ENCODE results near the gene SPPL2B.

Gene SPPL2B

GRCh38 chr19:2356036-2356646 is 27.7 kb downstream of the SPPL2B start:
- no peak for DNase-seq

DNA sequence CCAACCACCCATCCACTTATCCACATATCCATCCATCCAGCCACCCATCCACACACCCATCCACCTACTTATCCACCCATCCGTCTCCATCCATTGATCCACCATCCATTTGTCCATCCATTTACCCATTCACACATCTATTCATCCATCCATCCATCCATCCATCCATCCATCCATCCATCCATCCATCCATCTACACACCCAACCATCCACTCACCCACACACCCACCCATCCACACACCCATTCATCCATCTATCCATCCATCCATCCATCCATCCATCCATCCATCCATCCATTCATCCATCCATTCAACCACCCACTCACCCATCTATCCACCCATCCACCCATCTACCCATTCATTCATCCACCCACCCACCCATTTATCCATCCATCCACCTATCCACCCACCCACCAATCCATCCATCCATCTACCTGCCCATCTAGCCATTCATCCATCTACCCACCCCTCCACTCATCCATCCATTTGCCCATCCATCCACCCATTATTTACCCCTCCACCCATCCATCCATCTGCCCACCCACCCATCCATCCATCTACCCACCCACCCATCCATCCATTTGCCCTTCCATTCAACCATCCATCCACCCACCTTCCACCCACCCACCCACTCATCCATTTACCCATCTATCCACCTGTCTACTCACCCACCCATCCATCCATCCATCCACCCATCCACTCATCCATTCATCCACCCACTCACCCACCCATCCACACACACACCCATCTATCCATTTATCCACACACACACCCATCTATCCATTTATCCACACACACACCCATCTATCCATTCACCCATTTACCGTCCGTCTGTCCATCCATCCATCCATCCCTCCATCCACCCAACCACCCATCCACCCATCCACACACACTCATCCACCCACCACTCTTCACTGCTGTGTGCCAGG is 29.1 kb downstream of the SPPL2B start:
- no peak for DNase-seq

GRCh38 chr19:2358548-2359173 is 30.2 kb downstream of the SPPL2B start:
- no peak for DNase-seq

GRCh38 chr19:2359992-2360685 is 31.7 kb downstream of the SPPL2B start, which contains the start of gene TMPRSS9:
TMPRSS9 (plus strand) TSS chr19:2360265; CDS start chr19:2389786, 29,521 bp downstream.
- no peak for DNase-seq

GRCh38 chr19:2360833-2361232 is 32.3 kb downstream of the SPPL2B start:
- no peak for DNase-seq

DNA sequence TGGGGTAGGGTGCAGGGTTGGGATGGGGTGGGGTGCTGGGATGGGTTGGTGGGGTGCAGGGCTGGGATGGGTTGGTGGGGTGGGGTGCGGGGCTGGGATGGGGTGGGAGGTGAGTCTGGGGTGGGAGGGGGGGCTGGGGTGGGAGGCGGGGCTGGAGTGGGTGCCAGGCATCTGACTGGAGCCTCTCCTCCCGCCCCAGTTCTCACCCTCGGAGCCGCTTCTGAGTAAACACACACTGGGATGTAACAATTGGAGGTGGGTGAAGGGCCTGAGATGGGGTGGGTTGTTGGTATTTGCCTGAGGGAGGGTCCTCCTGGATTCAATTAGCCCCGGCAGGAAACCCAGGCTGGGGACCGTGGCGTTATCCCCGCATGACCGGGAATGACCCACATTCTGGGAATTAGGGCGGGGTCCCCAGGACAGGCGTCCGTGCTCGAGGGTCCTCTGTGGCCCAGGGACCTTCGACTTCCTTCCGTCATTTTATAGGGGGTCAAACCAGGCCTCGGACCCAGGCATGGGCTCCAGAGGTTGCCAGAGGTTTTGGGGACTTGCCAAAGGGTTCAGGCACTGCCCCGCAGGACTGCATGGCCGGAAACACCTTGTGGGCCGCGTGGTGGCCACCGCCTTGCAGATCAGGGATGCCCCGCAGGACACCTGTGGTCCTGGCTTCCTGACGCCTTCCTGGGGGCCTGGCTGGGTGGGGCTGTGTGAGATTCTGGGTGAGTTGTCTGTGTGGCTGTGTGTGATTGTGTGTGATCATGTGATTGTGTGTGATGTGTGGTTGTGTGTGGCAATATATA is 33.0 kb downstream of the SPPL2B start:
- DNase-seq = no peak

DNA sequence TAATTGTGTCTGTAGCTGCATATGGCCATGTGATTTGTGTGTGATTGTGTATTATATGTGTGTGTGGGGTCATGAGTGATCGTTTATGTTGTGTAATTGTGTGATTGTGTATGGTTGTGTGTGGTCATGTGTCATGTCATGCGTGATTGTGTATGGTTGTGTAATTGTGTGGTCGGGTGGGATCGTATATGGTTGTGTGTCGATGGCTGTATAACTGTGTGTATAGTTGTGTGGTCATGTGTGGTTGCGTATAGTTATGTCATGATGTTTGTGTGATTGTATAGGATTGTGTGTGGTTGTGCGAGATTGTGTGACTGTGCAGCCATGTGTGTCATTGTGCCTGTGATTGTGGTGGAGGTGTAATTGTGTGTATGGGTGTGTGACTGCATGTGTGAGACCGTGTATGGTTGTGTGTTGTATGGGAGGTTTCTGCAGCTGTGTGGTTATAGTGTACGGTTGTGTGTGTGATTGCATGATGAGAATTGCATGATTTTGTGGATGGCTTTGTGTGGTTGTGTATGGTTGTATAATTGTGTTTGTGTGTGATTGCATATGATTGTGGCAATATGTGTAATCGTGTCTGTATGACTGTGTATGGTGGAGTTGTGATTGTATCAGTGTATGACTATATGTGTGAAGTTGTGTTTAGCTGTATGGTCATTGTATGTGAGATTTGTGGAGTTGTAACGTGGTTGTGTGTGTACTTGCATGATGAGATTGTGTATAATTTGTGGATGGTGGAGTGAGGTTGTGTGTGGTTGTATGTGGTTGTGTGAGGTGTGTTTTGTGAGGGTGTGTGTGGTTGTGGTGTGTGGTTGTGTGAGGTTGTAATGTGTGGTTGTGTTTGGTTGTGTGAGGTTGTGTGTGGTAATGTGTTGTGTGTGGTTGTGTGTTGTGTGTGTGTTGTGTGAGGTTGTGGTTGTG is 33.8 kb downstream of the SPPL2B start:
- DNase-seq = no peak

DNA sequence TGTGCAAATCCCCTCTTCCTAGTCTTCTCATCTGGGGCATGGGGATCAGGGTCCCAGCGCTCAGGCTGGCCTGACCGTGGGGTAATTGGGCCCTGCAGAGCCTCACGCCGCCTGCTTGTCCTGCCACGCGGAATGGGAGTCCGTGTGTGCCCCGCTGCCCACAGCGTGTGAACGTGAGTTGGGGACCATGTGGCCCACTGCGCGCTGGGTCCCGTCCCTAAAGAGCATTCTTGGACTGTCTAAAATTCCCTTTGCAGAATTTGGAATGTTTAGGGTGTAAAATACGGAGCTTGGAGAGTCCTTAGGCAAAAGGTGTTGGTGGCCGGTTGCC is 34.5 kb downstream of the SPPL2B start:
- no peak for DNase-seq

- no peak for DNase-seq
Observed at GRCh38 chr19:2363419-2363818, 34.9 kb downstream of the SPPL2B start.

DNA sequence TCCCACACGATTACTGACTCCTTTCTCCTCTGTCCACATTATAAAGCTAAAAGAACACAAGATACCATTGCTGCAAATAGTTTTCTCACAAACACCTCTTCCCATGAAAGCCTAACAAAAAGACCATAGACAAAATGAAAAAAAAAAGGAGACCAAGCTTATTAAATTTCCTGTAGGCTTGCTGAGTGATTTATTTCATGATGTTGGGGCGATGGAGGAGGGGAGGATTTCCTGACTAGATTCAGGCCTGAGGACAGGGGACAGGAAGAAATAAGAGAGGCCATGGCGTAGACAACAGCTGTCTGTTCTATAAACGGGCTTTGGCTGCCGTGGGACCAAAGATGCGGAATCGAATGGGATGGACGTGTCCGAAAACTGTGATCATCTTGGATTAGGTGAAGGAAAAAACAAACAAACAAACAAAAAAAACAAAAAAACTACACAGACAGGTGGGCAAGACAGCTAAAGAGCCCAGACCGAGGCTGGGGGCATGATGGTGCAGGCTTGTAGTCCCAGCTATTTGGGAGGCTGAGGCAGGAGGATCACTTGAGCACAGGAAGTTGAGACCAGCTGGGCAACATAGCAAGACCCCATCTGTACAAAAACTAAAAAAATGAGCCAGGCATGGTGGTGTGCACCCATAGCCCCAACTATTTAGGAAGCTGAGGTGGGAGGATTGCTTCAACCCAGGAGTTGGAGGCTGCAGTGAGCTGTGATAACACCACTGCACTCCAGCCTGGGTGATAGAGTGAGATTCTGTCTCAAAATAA is 36.9 kb downstream of the SPPL2B start:
- DNase-seq = no peak

DNA sequence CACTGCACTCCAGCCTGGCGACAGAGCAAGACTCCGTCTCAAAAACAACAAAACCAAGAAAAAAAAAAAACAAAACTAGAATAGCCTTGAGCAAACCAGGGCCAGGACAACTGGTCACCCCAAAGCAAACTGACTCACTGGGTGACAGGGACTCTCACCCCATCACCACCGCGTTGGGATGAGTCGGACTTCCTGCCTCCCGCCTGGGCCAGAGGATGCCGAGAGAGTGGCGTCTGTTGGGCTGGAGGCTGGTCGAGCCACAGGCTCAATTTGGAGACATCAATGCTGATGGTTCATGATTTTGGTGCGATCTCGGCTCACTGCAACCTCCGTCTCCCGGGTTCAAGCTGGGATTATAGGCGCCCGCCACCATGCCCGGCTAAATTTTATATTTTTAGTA is 43.2 kb downstream of the SPPL2B start:
- peak; percentile 61 to 83 (median 72) for DNase-seq

GRCh38 chr19:2372076-2372612 is 43.7 kb downstream of the SPPL2B start:
- no peak for DNase-seq

- no peak for DNase-seq
Observed at GRCh38 chr19:2374808-2375207, 46.3 kb downstream of the SPPL2B start.

GRCh38 chr19:2375353-2376121 is 47.1 kb downstream of the SPPL2B start:
- DNase-seq = no peak

DNA sequence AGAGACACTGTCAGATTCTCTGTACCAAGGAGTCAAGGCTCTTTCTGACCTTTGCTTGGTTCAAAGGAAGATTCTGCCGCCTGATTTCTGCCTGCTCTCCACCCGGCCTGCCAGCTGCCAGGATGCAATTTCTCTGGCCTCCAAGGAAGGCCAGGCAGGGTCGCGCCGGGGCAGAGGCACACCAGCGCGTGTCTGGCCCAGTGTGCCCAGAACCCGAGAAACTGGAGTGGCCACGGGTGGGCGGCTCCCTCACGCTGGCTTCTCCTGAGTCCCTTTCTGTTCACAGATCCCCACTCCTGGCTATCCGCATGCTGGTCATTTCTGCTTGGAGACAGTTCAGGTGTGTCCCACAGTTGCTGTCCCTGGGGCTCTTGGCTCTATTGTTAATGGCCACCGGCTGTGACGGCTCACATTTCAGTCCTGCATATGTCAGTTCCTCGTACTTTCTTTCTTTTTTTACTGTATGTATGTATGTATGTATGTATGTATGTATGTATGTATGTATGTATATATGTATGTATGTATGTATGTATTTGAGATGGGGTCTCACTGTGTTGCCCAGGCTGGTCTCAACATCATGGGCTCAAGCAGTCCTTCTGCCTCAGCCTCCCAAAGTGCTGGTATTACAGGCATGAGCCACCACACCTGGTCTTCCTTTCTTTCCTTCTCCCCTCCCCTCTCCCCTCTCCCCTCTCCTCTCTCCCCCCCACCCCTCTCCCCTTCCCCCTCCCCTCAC is 48.5 kb downstream of the SPPL2B start:
- DNase-seq = no peak

GRCh38 chr19:2380567-2380966 is 52.1 kb downstream of the SPPL2B start:
- no peak for DNase-seq

DNA sequence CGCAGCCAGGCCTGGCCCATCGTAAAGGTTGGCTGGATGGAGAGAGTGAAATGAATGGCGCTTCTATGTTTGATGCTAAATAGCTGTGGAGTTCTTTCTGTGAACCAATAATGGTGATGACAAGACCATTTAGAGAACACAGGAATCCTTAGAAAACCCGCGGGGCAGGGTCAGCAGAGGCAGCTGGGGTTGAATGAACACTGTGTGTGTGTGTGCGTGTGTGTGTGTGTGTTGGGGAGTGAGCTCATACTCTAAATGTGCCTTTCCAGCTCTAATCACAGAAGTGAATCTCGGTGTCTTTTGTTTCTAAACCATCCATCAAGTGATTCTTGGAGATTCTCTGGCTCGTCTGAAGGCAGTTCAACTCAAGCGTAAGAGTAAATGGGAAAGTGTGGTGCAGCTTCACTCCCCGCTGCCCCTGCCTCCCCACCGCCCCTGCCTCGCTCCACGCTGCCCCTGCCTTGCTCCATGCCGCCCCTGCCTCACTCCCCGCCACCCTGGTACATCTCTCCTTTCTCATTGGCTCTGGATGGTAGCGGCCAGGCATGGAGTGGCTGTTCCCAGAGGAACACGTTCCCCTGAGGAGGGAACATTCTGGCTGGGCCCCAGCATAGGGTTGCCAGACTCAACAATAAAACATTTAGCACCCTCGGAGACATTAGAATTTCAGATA is 52.8 kb downstream of the SPPL2B start:
- no peak for DNase-seq
